Kidney epithelial cell (primary cell): Measurements from ENCODE around the gene ANKRD10. TPM values are rescaled to one million over a fixed set of nuclear protein-coding genes. Genes with fewer than 3 reads are reported as not detected.
"Not testable (repeated sequence)": the region's sequence is repeated elsewhere in the genome, so short reads cannot be mapped to it uniquely, and the experiment has no call there.

ENCODE experiments used
- DNase-seq: peaks from one replicate; pipeline ENCODE4 v3.0.0-alpha.2; 2010; ENCODE audit warnings: low read depth
- H3K27me3 ChIP-seq: 2 replicates; pipeline ENCODE4 v1.6.0; 2011; ENCODE audit warnings: low read length; ENCODE audit not compliant: control insufficient read depth, insufficient read depth
- H3K36me3 ChIP-seq: 2 replicates; pipeline ENCODE4 v1.5.1; 2011; ENCODE audit warnings: low read length; ENCODE audit not compliant: control insufficient read depth, insufficient read depth
- H3K4me3 ChIP-seq: 2 replicates; pipeline ENCODE4 v1.5.1; 2011; ENCODE audit warnings: low read depth, mild to moderate bottlenecking, control low read depth, low read length
- CTCF ChIP-seq: IDR thresholded peaks from 2 replicates; pipeline ENCODE4 v1.5.1; 2011; ENCODE audit warnings: mild to moderate bottlenecking, moderate library complexity, low read length, control low read depth, inconsistent platforms; ENCODE audit not compliant: insufficient read depth, poor library complexity, severe bottlenecking
- total RNA-seq: library from RNA; depleted of rRNA; stranded (reverse); fragments of >200 nt; gene quantifications from 2 replicates; pipeline ENCODE4 v1.2.3, GENCODE V29; 2015

The ANKRD10 gene
- total RNA-seq, 1 donor from 2014 or later: 72.4 TPM

GRCh38 chr13:110957931-110958330 lies 43.1 kb upstream of the ANKRD10 start:
- H3K27me3 ChIP-seq: no peaks in the 10 kb centered on the region
- no peak for DNase-seq
- no peak for TF ChIP-seq CTCF
- peaks cover 1% of the 10 kb centered on the region for H3K36me3 ChIP-seq
- H3K4me3 ChIP-seq: no peak overlapping the region

- peak; percentile 6 for TF ChIP-seq CTCF
- Histone ChIP-seq H3K27me3 (no peaks in the 10 kb centered on the region), H3K4me3 (no peak overlapping the region), H3K36me3 (peaks cover 1% of the 10 kb centered on the region)
- no peak for DNase-seq
Measured at GRCh38 chr13:110957181-110957884, 42.5 kb upstream of the ANKRD10 start.

- not testable (repeated sequence) for DNase-seq
Measured at GRCh38 chr13:110956216-110956615, 41.3 kb upstream of the ANKRD10 start.

GRCh38 chr13:110955608-110956007 lies 40.7 kb upstream of the ANKRD10 start:
- not testable (repeated sequence) for H3K36me3 ChIP-seq, H3K27me3 ChIP-seq, DNase-seq, H3K4me3 ChIP-seq

More at GRCh38 chr13:110956216-110956615, 41.3 kb upstream of the ANKRD10 start:
- not testable (repeated sequence) for H3K27me3 ChIP-seq, H3K36me3 ChIP-seq, H3K4me3 ChIP-seq

GRCh38 chr13:110955072-110955503 lies 40.2 kb upstream of the ANKRD10 start:
- not testable (repeated sequence) for H3K27me3 ChIP-seq, H3K4me3 ChIP-seq, H3K36me3 ChIP-seq
- peak; percentile 88 for DNase-seq

GRCh38 chr13:110954533-110954920 lies 39.7 kb upstream of the ANKRD10 start:
- not testable (repeated sequence) for H3K36me3 ChIP-seq, H3K27me3 ChIP-seq, DNase-seq, H3K4me3 ChIP-seq

- DNase-seq: no peak
- Histone ChIP-seq H3K27me3 (no peaks in the 10 kb centered on the region), H3K4me3 (no peak overlapping the region), H3K36me3 (peaks cover 1% of the 10 kb centered on the region)
- TF ChIP-seq CTCF: no peak
Measured at GRCh38 chr13:110953833-110954532, 39.1 kb upstream of the ANKRD10 start.

- no peak for DNase-seq
Measured at GRCh38 chr13:110953416-110953815, 38.5 kb upstream of the ANKRD10 start.

GRCh38 chr13:110952135-110952534 lies 37.3 kb upstream of the ANKRD10 start:
- H3K4me3 ChIP-seq, H3K27me3 ChIP-seq, DNase-seq, H3K36me3 ChIP-seq: not testable (repeated sequence)

More at GRCh38 chr13:110953416-110953815, 38.5 kb upstream of the ANKRD10 start:
- no peak for TF ChIP-seq CTCF
- peaks cover 1% of the 10 kb centered on the region for H3K36me3 ChIP-seq
- no peaks in the 10 kb centered on the region for H3K27me3 ChIP-seq
- H3K4me3 ChIP-seq: no peak overlapping the region
